ENCODE results near the gene KRT86. TPM values are rescaled to one million over a fixed set of nuclear protein-coding genes. Genes with fewer than 3 reads are reported as not detected.

KRT86 gene
- total and polyA plus RNA-seq, 2 donors (not counting 1 experiment from before 2014, with no cell fraction given), result 0.02 to 0.17 TPM

DNA sequence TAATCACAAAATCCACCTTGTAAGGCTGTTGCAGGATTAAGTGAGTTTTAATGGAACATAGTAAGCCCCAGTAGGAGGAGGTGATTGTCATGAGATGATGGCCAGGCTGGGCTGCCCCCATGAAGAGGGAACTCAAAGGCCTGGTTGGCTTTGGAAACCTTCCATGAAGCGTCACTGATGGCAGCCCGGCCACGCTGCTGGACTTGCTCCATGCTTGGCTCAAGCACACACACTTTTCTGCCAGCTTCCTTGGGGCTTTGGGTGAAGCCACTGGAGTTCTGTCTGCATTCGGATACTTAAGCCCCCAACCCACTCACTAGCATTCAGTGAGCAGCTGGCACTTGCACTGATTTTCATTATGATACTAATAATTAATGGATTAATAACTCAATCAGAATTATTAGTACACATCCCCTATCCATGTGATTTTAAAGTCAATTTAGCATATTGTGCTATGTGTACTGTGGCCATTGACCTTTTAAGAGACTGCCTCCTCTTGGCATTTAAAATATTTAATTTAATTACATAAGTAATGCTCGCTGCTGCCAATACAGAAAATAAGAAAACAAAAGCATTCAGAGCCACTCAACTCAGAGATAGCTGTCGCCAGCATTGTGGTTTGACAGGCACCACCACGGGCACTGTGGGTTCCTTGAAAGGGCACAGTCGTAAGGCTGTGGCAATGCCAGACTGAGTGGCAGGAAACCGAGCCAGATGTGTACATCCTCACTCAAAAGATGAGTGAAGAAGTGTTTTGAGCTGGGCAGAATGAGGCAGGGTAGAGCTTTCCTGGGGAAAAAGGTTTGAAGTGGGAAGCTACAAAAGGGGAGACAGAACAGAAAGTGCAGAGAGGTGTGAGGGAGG is 77.0 kb downstream of the KRT86 start:
- H3K4me3 ChIP-seq (replicated peaks in 1 of 4; ENCODE audit: control extremely low read depth in 1 of 4, insufficient read depth in 1 of 4, low read depth in 3 of 4, low read length in 4 of 4), result no peak overlapping the region
- H3K36me3 ChIP-seq (ENCODE audit: control insufficient read depth, insufficient read depth, low read length), result no peaks in the 10 kb centered on the region
- H3K9ac ChIP-seq (ENCODE audit: insufficient read depth, low read length), result no peak overlapping the region
- no peak for DNase-seq (ENCODE audit: low read depth in 2 of 2)
- no peaks in the 10 kb centered on the region for H3K79me2 ChIP-seq (ENCODE audit: control insufficient read depth, insufficient read depth, low read length)
- no peaks in the 10 kb centered on the region for H3K4me1 ChIP-seq (ENCODE audit: control insufficient read depth, extremely low read depth, insufficient read depth, low read length)
- TF ChIP-seq, protein P1, sequence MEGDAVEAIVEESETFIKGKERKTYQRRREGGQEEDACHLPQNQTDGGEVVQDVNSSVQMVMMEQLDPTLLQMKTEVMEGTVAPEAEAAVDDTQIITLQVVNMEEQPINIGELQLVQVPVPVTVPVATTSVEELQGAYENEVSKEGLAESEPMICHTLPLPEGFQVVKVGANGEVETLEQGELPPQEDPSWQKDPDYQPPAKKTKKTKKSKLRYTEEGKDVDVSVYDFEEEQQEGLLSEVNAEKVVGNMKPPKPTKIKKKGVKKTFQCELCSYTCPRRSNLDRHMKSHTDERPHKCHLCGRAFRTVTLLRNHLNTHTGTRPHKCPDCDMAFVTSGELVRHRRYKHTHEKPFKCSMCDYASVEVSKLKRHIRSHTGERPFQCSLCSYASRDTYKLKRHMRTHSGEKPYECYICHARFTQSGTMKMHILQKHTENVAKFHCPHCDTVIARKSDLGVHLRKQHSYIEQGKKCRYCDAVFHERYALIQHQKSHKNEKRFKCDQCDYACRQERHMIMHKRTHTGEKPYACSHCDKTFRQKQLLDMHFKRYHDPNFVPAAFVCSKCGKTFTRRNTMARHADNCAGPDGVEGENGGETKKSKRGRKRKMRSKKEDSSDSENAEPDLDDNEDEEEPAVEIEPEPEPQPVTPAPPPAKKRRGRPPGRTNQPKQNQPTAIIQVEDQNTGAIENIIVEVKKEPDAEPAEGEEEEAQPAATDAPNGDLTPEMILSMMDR (conservative IDR thresholded peaks at IDR 0.05 in 1 of 2, IDR thresholded peaks at IDR 0.05 in 1 of 2; ENCODE audit: low read depth in 1 of 2, low read length in 2 of 2), result no peak
- no peak for TF ChIP-seq EZH2 (IDR thresholded peaks at IDR 0.05; ENCODE audit: low read length, missing control alignments)
- no peak overlapping the region for H2AFZ ChIP-seq (ENCODE audit: low read length)
- H3K4me2 ChIP-seq (ENCODE audit: extremely low read depth, insufficient read depth, low read length), result no peak overlapping the region
- H3K9me3 ChIP-seq (ENCODE audit: control insufficient read depth, insufficient read depth, low read depth, low read length), result no peaks in the 10 kb centered on the region
- H4K20me1 ChIP-seq (ENCODE audit: control insufficient read depth, extremely low read depth, insufficient read depth, low read length), result no peaks in the 10 kb centered on the region
- no peak overlapping the region for H3K27ac ChIP-seq (ENCODE audit: insufficient read depth, low read length)
- H3K27me3 ChIP-seq (ENCODE audit: control insufficient read depth, insufficient read depth, low read length), result peaks cover 12% of the 10 kb centered on the region

DNA sequence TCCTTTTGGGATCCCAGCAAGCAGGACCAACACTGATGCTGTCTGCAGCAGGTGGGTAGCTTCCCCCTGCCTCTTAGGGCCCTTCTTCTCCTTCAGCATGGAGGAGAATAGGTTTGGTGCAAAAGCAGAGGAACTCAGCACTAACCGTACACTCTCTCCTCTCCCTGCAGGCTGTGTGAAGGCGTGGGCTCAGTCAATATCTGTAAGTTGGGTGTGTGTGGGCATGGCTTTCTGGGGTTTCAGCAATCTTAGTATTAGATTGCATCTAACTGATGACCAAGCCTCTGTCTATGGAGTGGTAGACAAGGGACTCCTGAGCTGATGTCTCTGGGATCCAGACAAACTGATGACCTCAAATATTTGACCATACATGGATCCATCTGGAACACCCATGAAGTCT is 78.5 kb downstream of the KRT86 start:
- Histone ChIP-seq H3K27me3 (ENCODE audit: control insufficient read depth, insufficient read depth, low read length) (peaks cover 9% of the 10 kb centered on the region), H3K9me3 (ENCODE audit: control insufficient read depth, insufficient read depth, low read depth, low read length) (no peaks in the 10 kb centered on the region), H4K20me1 (ENCODE audit: control insufficient read depth, extremely low read depth, insufficient read depth, low read length) (no peaks in the 10 kb centered on the region), H2AFZ (ENCODE audit: low read length) (no peak overlapping the region), H3K9ac (ENCODE audit: insufficient read depth, low read length) (no peak overlapping the region), H3K4me3 (replicated peaks in 1 of 4; ENCODE audit: control extremely low read depth in 1 of 4, insufficient read depth in 1 of 4, low read depth in 3 of 4, low read length in 4 of 4) (no peak overlapping the region), H3K79me2 (ENCODE audit: control insufficient read depth, insufficient read depth, low read length) (no peaks in the 10 kb centered on the region), H3K36me3 (ENCODE audit: control insufficient read depth, insufficient read depth, low read length) (no peaks in the 10 kb centered on the region), H3K27ac (ENCODE audit: insufficient read depth, low read length) (no peak overlapping the region), H3K4me1 (ENCODE audit: control insufficient read depth, extremely low read depth, insufficient read depth, low read length) (no peaks in the 10 kb centered on the region), H3K4me2 (ENCODE audit: extremely low read depth, insufficient read depth, low read length) (no peak overlapping the region)
- DNase-seq (ENCODE audit: low read depth in 2 of 2), result no peak
- TF ChIP-seq, protein P1 (conservative IDR thresholded peaks at IDR 0.05 in 1 of 2, IDR thresholded peaks at IDR 0.05 in 1 of 2; ENCODE audit: low read depth in 1 of 2, low read length in 2 of 2), result no peak

DNA sequence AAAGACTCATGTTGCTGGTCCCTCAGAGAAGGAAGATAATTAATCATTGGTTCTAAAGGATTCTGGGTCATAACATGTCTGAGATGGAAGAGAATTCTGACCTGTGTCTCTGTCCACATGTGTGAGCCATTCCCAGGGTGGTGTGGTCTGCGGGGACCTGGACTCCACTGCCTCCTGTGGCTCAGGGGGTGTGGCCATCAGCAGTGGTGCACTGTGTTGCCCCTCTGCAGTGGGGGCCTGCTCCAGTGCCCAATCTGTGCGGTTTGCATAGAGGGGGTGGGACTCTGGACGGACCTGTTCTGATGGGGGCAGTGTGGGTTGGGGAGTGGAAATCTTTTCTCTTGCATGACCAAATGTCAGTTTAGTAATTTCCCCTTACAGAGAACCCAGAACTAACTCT is 79.3 kb downstream of the KRT86 start:
- Histone ChIP-seq H3K36me3 (ENCODE audit: control insufficient read depth, insufficient read depth, low read length) (no peaks in the 10 kb centered on the region), H3K9me3 (ENCODE audit: control insufficient read depth, insufficient read depth, low read depth, low read length) (no peaks in the 10 kb centered on the region), H3K4me2 (ENCODE audit: extremely low read depth, insufficient read depth, low read length) (no peak overlapping the region), H3K4me3 (replicated peaks in 1 of 4; ENCODE audit: control extremely low read depth in 1 of 4, insufficient read depth in 1 of 4, low read depth in 3 of 4, low read length in 4 of 4) (no peak overlapping the region), H3K27me3 (ENCODE audit: control insufficient read depth, insufficient read depth, low read length) (peaks cover 7% of the 10 kb centered on the region), H4K20me1 (ENCODE audit: control insufficient read depth, extremely low read depth, insufficient read depth, low read length) (no peaks in the 10 kb centered on the region), H3K27ac (ENCODE audit: insufficient read depth, low read length) (no peak overlapping the region), H2AFZ (ENCODE audit: low read length) (no peak overlapping the region), H3K79me2 (ENCODE audit: control insufficient read depth, insufficient read depth, low read length) (no peaks in the 10 kb centered on the region), H3K9ac (ENCODE audit: insufficient read depth, low read length) (no peak overlapping the region), H3K4me1 (ENCODE audit: control insufficient read depth, extremely low read depth, insufficient read depth, low read length) (no peaks in the 10 kb centered on the region)
- TF ChIP-seq, protein P1 (conservative IDR thresholded peaks at IDR 0.05 in 1 of 2, IDR thresholded peaks at IDR 0.05 in 1 of 2; ENCODE audit: low read depth in 1 of 2, low read length in 2 of 2), result no peak
- TF ChIP-seq EZH2 (IDR thresholded peaks at IDR 0.05; ENCODE audit: low read length, missing control alignments), result no peak
- DNase-seq (ENCODE audit: low read depth in 2 of 2), result no peak
